Measurements from ENCODE around the gene ZNF736. TPM values are rescaled to one million over a fixed set of nuclear protein-coding genes. Genes with fewer than 3 reads are reported as not detected.

The ZNF736 gene
- total RNA-seq (10 to 100 TPM in 3 of 5 donors, 1 to 10 TPM in 2; 4.0 to 50.7 (median 15.6) TPM), polyA plus RNA-seq (1 to 10 TPM in 2 of 3 donors, under 1 TPM in 1; 0.46 to 3.0 (median 1.4) TPM)
- long read RNA-seq, donor 1, partial matches to known transcripts = 0 of 1 reads
- long read RNA-seq, donor 1, other reads (novel, unspliced or antisense) = 0 of 1 reads
- long read RNA-seq, donor 2, partial matches to known transcripts = 0 of 1 reads
- long read RNA-seq, donor 2, other reads (novel, unspliced or antisense) = 0 of 1 reads
- long read RNA-seq, donor 3 = 0 reads
- long read RNA-seq, donor 4 = 0 reads
- long read RNA-seq, donor 5, partial matches to known transcripts = 0 of 3 reads
- long read RNA-seq, donor 5, other reads (novel, unspliced or antisense) = 0 of 3 reads
- long read RNA-seq, donor 6, partial matches to known transcripts = 0 of 3 reads
- long read RNA-seq, donor 6, other reads (novel, unspliced or antisense) = 0 of 3 reads
- long read RNA-seq, donor 7 = 0 reads
- long read RNA-seq, donor 8, full-length matches to known transcripts = 5 of 5 reads
- long read RNA-seq, donor 8, partial matches to known transcripts = 0 of 5 reads
- long read RNA-seq, donor 8, other reads (novel, unspliced or antisense) = 0 of 5 reads
- long read RNA-seq, donor 9, transcript ZNF736-205 (3 exons, 743 nt) = major isoform, 5 of 5 reads
- long read RNA-seq, donor 9, partial matches to known transcripts = 0 of 5 reads
- long read RNA-seq, donor 9, other reads (novel, unspliced or antisense) = 0 of 5 reads
- long read RNA-seq, donor 10, partial matches to known transcripts = 0 of 1 reads
- long read RNA-seq, donor 10, other reads (novel, unspliced or antisense) = 0 of 1 reads

DNA sequence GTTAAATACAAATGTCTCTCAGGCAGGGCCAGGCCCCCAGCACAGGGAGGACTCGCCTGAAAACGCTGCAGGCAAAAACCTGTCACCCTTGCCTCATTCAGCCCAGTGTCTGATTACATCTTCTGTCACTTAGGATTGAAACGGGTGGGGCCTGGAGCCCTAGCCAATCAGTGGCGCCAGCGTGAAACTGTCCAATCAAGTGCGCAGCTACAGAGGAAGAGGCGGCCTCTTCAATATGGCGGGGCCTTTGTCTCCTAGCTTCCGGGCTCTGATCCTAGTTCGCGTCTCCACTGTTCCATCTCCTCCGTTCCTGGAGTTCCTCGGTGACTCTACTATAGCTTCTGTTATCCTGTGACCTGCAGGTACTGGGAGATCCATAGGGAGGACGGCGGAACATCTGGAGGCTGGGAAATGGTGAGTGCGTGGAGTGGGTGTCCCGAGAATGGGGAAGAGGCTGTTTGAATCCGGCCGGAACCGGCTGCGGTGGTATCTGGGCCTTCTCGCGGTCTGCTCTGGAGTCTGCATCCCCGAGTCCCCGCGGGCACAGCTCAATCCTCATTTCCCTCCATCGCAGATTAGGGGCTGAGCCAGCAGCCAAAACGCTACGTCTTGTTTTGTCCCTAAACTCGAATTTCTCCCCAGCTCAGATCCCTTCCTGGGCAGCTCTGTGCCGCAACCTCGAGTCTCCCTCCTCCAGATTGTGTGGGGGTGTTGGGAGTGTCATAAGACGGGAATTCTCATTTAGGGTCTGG, at the start of gene ZNF736:
TSS of gene ZNF736 (plus strand) at position 222 of the 752 bp plus-strand sequence. CDS start at position 412, 190 bp downstream.
- intact Hi-C loops (cut with DNase I; ENCODE audit: low total_unique reads) = no loop called here
- H3K4me1 ChIP-seq = peaks cover 6 to 27% (median 17%) of the 10 kb centered on the region in 4 donors
- H3K36me3 ChIP-seq = no peaks in the 10 kb centered on the region
- peak within 1 kb of the TSS; percentile 68 to 86 (median 78) for H3K4me3 ChIP-seq
- H3K27ac ChIP-seq = peak within 1 kb of the TSS; percentile 72 to 86 (median 80)
- TF ChIP-seq, protein P1, sequence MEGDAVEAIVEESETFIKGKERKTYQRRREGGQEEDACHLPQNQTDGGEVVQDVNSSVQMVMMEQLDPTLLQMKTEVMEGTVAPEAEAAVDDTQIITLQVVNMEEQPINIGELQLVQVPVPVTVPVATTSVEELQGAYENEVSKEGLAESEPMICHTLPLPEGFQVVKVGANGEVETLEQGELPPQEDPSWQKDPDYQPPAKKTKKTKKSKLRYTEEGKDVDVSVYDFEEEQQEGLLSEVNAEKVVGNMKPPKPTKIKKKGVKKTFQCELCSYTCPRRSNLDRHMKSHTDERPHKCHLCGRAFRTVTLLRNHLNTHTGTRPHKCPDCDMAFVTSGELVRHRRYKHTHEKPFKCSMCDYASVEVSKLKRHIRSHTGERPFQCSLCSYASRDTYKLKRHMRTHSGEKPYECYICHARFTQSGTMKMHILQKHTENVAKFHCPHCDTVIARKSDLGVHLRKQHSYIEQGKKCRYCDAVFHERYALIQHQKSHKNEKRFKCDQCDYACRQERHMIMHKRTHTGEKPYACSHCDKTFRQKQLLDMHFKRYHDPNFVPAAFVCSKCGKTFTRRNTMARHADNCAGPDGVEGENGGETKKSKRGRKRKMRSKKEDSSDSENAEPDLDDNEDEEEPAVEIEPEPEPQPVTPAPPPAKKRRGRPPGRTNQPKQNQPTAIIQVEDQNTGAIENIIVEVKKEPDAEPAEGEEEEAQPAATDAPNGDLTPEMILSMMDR (IDR thresholded peaks at IDR 0.05) = no peak
- TF ChIP-seq POLR2AphosphoS5 (IDR thresholded peaks at IDR 0.05) = peak; percentile 46 to 76 (median 66)
- peak in 1 of 4 donors; percentile 21 for TF ChIP-seq POLR2A (IDR thresholded peaks at IDR 0.05)
- H3K9me3 ChIP-seq = no peaks in the 10 kb centered on the region
- DNase-seq = peak; percentile 89 to 97
- no peaks in the 10 kb centered on the region for H3K27me3 ChIP-seq
- WGBS, 5 donors = 0 to 1% (median 0%) methylated on average over 28 to 33 of the region's 33 CpGs

- 70 to 93% (median 86%) methylated on average over 1 of the region's 1 CpG for WGBS, 5 donors
- no peak overlapping the region for H3K4me3 ChIP-seq
- no peaks in the 10 kb centered on the region for H3K36me3 ChIP-seq
- intact Hi-C loops (cut with DNase I; ENCODE audit: low total_unique reads) = no loop called here
- H3K4me1 ChIP-seq = no peaks in the 10 kb centered on the region
- H3K9me3 ChIP-seq = peaks cover 12 to 95% (median 61%) of the 10 kb centered on the region in 4 donors
- no peak for DNase-seq
- TF ChIP-seq POLR2AphosphoS5 (IDR thresholded peaks at IDR 0.05) (no peak), EP300 (IDR thresholded peaks at IDR 0.05) (no peak), POLR2A (IDR thresholded peaks at IDR 0.05) (no peak)
- TF ChIP-seq, protein P1 (IDR thresholded peaks at IDR 0.05) = no peak
- no peaks in the 10 kb centered on the region for H3K27me3 ChIP-seq
- H3K27ac ChIP-seq = no peak overlapping the region
Observed at GRCh38 chr7:64266341-64266919, 47.3 kb upstream of the ZNF736 start.

DNA sequence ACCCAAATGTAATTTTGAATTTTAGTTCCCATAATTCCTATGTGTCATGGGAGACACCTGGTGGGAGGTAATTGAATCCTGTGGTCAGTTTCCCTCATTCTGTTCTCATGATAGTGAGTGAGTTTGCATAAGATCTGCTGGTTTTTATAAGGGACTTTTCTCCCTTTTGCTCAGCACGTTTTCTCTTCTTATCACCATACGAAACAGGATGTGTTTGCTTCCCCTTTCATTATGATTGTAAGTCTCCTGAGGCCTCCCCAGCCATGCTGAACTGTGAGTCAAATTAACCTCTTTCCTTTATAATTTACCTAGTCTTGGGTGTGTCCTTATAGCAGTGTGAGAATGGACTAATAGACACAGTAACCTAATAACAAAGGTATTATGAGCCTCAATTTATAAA, 36.1 kb upstream of the ZNF736 start:
- 38 to 54% (median 50%) methylated on average over 2 of the region's 2 CpGs for WGBS, 5 donors

More for the DNA sequence above, 36.1 kb upstream of the ZNF736 start:
- Histone ChIP-seq H3K27me3 (no peaks in the 10 kb centered on the region), H3K4me3 (no peak overlapping the region), H3K36me3 (no peaks in the 10 kb centered on the region), H3K4me1 (no peaks in the 10 kb centered on the region), H3K27ac (no peak overlapping the region), H3K9me3 (peaks cover 0 to 45% (median 13%) of the 10 kb centered on the region in 4 donors)
- intact Hi-C loops (cut with DNase I; ENCODE audit: low total_unique reads) = no loop called here
- TF ChIP-seq POLR2AphosphoS5 (IDR thresholded peaks at IDR 0.05) = no peak
- no peak for TF ChIP-seq EP300 (IDR thresholded peaks at IDR 0.05)
- TF ChIP-seq, protein P1 (IDR thresholded peaks at IDR 0.05) = no peak
- no peak for TF ChIP-seq POLR2A (IDR thresholded peaks at IDR 0.05)
- no peak for DNase-seq

Data from stomach (tissue), 19 donors.